Right lobe of liver (tissue), 4 donors: ENCODE results near the gene FURIN.

ENCODE experiments used
- CTCF ChIP-seq, 4 donors: fragments of 200-600 bp in 3 of 4; fragments of 450-650 bp in 1 of 4; IDR thresholded peaks; one replicate each; pipeline versions ENCODE4 v1.5.1 to v1.8.0; 2016 to 2022; ENCODE audit warnings: antibody characterized with exemption in 4 of 4, mild to moderate bottlenecking in 2 of 4
- POLR2A ChIP-seq: fragments of 450-650 bp; IDR thresholded peaks from one replicate; pipeline ENCODE4 v1.6.1; 2017; ENCODE audit warnings: antibody characterized with exemption, mild to moderate bottlenecking
- donor health status: DM: no; HTN: no; CAD: no.
- donor health status: DM: no; HTN: no; CAD: no.
- donor health status: DM: no; HTN: yes; CAD: no.

GRCh38 chr15:90826886-90827435 is 41.4 kb upstream of the FURIN start:
- no peak for TF ChIP-seq CTCF (IDR thresholded peaks at IDR 0.05)
- TF ChIP-seq POLR2A = no peak
